ENCODE results near the gene DNMT3L.
"Not testable (repeated sequence)": the region's sequence is repeated elsewhere in the genome, so short reads cannot be mapped to it uniquely, and the experiment has no call there.

Gene DNMT3L

DNA sequence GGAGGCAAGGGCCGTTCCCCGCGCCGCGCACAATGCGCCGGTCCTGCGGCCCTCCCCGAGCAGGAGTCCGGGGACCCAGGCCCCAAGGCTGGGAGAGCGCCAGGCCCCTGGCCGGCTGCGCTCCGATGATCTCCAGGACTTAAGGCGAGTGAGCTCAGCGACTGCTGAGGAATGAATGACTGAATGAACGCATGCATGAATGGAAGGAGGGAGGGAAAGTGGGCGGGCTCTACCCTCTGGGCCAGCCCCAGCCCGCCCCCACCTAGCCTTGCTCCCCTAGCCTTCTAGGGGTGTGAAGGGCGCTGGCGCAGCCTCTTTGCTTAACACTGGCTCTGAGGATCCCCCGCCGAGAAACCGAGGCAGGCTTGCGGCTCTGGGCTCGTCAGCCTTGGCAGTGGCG, 20.4 kb downstream of the DNMT3L start:
- DNase-seq, result not testable (repeated sequence)

DNA sequence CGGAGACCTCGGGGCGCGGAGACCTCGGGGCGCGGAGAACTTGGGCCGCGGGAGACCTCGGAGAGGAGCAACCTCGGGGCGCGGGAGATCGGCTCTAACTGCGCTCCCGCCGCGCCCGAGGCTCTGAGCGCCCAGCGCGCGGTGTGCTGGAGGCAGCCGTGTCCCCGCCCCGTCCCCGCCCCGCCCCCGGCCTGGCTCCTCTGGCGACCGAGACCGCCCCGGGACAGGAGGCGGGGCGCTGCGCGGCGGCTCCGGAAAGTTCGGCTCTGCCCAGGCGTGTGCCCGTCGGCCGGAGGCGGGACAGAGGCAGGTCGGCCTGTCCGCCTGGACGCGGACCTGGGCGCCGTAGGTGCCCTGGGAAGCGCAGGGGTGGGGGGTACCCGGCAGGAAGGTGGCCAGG, 20.9 kb downstream of the DNMT3L start, which contains the start of gene ICOSLG:
Gene ICOSLG, minus strand, starts transcription at position 102 of the 400 bp plus-strand sequence. CDS start 126 bp downstream, outside the sequence.
- not testable (repeated sequence) for DNase-seq

DNA sequence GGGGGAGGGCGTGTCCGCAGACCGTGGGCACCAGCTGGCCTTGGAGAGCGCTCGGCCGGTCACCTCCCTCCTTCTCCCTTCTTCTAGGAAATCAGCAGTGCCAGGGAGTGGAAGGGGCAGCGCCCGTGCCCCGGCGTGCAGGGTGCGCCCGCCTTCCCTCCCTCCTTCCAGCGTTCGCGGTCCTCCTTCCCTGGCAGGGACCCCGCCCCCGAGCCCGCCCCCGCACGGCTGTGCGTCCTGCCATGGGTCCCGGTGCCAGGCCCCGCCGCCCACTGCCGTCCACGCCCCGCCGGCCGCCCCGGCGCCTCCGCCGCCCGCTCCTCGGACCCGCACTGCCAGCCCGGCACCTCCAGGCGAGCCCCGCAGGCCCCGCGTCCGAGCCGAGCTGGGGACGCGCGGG, 21.3 kb downstream of the DNMT3L start:
- not testable (repeated sequence) for DNase-seq

DNA sequence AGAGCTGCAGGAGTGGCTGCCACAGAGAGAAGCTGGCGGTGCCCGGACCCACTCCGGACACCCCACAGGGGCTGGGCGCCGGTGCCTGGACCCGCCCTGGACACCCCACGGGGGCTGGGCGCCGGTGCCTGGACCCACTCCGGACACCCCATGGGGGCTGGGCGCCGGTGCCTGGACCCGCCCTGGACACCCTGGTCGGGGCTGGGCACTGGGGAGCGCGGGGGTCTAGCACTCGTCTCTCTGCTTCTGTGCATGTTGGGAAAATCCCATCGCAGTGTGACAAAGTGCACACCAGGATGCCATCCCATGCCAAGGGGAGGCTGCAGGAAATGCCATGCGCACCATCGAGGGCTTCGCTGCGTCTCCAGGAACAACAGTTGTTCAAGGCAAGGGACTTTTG, 32.1 kb downstream of the DNMT3L start:
- not testable (repeated sequence) for DNase-seq

DNA sequence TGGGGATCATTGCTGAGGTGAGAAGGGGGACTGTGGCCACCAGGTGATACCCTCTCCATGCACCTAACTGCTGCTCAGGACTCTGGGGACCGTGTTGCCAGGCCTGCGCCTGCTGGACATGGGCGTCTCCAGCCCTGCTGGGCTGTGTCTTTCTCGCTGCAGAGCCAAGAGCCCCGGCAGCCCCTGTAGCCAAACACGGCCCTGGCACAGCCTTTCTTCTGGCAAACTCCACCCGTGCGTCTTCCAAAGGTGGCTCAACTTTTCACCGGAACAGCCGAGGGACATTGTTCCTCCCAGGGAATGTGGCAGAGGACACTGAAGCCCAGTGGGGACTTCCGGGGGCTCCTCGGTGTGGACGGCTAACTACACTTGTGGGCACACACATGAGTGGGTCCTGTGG, 33.6 kb downstream of the DNMT3L start:
- not testable (repeated sequence) for DNase-seq

DNA sequence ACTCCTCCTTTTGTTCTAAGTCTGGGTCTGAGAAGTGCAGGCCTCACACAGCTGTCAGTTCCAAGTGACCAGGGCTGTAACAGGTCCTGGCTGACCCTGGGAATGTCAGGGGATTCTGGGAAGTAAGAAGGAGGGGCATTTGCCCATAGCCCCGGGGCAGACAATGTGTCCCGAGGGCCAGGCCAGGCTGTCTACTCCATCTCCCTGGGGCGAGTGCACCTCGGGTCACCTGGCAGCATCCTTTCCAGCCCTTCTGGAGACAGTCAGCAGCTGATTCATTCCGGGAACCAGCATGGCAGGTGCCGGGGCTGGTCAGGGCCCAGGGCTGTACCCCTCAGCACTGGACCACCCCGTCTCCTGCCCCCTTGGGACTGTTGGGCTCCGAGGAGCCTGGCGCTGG, 34.1 kb downstream of the DNMT3L start:
- DNase-seq, result not testable (repeated sequence)

DNA sequence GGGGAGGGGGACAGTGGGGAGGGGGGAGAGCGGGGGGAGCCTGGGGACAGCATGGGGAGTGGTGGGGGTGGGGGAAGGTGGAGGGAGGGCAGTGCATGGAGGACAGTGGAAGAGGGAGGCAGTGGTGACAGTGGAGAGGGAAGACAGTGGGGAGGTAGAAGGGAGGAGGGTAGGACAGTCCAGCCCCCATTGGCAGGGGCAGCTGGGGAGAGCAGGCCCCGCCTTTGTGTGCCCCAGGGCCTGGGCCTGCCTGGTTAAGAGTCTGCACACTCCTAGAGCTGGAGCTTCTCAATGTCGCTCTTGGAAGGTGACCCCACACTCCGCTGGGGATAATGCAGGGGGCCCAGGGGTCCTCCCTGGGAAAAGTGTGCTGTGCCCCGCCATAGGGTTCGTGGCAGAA, 36.1 kb downstream of the DNMT3L start:
- not testable (repeated sequence) for DNase-seq

DNA sequence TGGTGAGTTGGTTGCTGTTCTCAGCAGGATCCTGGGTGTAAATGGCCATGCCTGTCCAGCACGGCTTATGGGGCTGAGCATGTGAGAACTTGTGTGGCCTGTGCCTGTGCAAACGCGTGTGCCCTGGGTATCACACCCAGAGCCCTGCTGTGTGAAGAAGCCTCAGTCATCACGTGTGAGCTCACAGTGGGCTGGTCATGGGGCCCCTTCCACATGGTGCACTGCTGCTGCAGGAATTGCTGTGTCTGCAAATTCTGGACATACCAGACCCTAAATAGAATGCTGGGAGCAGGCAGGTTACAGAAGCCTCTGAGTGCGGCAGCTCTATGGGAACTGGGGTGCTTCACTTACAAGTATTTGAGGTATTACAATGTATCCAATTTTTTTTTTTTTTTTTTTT, 38.4 kb downstream of the DNMT3L start:
- DNase-seq, result not testable (repeated sequence)

DNA sequence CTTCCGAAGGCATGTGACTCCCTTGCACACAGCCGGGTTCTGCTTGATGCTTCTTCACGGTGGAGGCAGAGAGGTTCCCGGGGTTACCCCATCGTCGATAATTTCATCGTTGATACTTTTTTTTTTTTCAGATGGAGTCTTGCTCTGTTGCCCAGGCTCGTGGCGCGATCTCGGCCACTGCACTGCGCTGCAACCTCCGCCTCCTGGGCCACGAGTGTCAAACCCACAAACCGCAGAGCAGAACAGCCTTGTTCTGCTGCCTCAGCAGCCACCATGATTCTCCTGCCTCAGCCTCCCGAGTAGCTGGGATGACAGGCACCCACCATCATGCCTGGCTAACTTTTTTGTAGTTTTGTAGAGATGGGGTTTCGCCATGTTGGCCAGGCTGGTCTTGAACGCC, 41.0 kb downstream of the DNMT3L start:
- DNase-seq, result not testable (repeated sequence)

GRCh38 chr21:44218461-44218860, 43.2 kb downstream of the DNMT3L start:
- not testable (repeated sequence) for DNase-seq

- DNase-seq, result not testable (repeated sequence)
Observed at GRCh38 chr21:44211978-44212377, 49.7 kb downstream of the DNMT3L start.

- DNase-seq, result not testable (repeated sequence)
Observed at GRCh38 chr21:44211574-44211973, 50.1 kb downstream of the DNMT3L start.

DNA sequence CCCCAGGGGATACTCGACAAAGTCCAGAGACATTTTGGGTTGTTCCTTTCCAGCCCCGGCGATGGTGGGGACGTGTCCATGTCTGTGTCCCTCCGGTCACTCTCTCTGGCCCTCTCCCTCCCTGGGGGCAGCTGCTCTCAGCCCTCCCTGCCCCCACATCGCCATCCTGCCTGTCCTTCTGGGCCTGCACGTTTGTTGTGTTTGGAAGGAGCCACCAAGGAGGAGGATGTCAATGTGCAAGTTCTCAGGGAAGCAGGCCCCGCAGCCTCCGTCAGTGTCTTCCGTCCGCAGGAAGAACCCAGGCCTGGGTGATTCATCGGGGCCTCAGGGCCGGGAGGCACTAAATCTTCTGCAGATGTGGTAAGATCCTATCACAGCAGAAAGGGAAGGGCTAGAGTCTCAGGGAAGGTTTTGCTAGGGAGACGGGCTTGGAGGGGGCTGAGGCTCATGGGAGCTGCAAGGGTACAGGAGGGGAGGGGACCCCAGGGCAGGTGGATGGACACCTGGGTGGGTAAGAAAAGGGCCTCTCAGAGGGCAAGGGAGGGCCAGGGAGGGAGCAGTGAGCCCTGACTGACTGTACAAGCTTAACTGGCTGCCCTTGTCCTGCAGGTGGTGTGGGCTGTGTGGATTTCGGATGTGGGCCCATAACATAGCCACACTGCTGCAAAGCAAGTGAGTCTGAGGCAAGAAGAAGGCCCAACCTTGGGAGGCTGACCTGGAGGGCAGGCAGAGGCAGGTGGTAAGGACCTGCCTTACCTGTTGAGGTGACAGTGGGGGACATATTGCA, 53.6 kb downstream of the DNMT3L start:
- DNase-seq, result not testable (repeated sequence)

DNA sequence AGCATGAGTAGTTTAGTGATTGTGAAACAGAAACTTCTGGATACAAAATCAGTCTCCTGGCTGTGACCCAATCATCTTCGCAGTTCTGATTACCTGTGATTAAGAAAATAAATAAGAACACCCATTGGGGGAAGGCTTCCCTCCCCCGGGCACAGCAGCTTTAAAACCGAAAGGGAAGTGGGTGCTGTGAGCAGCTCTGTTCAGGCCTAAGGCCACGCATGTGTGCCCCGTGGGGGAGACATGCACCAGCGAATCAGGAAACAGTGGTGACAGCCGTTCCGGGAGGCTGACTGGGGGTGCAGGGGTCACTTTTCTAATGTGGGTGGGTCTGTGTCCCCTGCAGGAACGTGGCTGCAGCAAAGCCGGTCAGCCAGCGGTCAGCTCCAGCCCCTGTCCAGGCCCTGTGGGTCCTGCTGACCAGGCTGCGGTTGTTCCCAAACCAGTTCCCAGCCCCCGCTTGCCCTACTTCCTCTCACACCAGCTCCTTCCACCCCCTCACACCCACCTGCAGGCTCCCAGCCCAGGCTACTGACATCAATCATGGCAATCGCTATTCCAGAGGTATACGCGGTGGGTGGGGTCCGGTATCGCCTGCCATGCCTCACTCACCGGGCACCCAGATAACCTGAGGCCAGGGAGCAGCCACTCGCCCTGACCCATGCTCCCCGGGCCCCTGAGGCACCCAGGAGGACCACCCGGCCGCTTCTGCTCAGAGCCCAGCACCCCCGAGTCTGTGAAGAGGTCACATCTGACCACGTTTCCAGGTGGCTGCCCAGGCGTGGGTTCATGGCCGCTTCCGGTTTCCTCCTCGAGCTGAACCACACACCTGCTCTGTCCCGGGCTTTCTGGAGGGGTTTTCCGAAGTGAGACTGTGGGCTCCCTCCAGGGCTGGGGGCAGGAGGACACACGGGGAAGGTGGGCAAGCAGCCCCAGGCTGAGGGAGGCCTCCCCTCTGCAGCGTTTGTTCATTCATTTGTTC, 54.7 kb downstream of the DNMT3L start:
- not testable (repeated sequence) for DNase-seq

GRCh38 chr21:44206187-44206586, 55.5 kb downstream of the DNMT3L start:
- not testable (repeated sequence) for DNase-seq

- DNase-seq, result not testable (repeated sequence)
Observed at GRCh38 chr21:44202590-44203299, 59.0 kb downstream of the DNMT3L start.

DNA sequence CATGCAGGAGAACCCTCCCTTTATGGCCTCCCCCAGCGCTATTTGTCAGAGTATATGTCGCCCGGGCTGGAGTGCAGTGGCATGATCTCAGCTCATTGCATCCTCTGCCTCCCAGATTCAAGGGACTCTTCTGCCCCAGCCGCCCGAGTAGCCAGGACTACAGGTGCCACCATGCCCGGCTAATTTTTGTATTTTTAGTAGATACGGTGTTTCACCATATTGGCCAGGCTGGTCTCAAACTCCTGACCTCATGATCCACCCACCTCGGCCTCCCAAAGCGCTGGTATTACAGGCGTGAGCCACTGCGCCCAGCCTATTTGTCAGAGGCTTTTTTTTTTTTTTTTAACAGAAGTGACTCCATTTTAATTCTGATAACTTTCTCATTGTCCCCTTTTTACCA, 61.7 kb downstream of the DNMT3L start:
- not testable (repeated sequence) for DNase-seq

GRCh38 chr21:44199448-44199847, 62.2 kb downstream of the DNMT3L start:
- no peak for DNase-seq

- DNase-seq, result not testable (repeated sequence)
Observed at GRCh38 chr21:44197156-44197516, 64.6 kb downstream of the DNMT3L start.
